PFSK-1 (cell line): ENCODE results near the gene S1PR2.

Experiments used
- FOXP2 ChIP-seq: optimal IDR thresholded peaks from 2 replicates; pipeline ENCODE3; 2011; ENCODE audit warnings: borderline replicate concordance, control low read depth, inconsistent platforms; ENCODE audit not compliant: insufficient read depth; ENCODE audit errors: extremely low read length, extremely low read depth
- POLR2AphosphoS5 ChIP-seq: IDR thresholded peaks from 2 replicates; pipeline ENCODE4 v1.6.1; 2012; ENCODE audit warnings: low read depth, mild to moderate bottlenecking, control low read depth, low read length, moderate library complexity
- REST ChIP-seq, 2 experiments: IDR thresholded peaks; 2 replicates each; pipeline versions ENCODE4 v1.6.1 to v1.8.0; 2011 to 2012; ENCODE audit warnings: low read depth in 2 of 2, low read length in 2 of 2, control low read depth in 1 of 2, inconsistent platforms in 1 of 2, mild to moderate bottlenecking in 1 of 2, moderate library complexity in 1 of 2; ENCODE audit not compliant: insufficient read depth in 1 of 2
- SIN3A ChIP-seq: IDR thresholded peaks from 2 replicates; pipeline ENCODE4 v1.6.1; 2012; ENCODE audit warnings: mild to moderate bottlenecking, low read length, moderate library complexity, borderline replicate concordance; ENCODE audit not compliant: insufficient read depth
- TAF1 ChIP-seq: IDR thresholded peaks from 2 replicates; pipeline ENCODE4 v1.6.1; 2012; ENCODE audit warnings: low read length, control low read depth, borderline replicate concordance; ENCODE audit not compliant: insufficient read depth

Gene S1PR2

GRCh38 chr19:10258080-10258710 is 27.1 kb upstream of the S1PR2 start:
- TF ChIP-seq TAF1 (no peak), SIN3A (no peak), REST (IDR thresholded peaks at IDR 0.05; ENCODE audit: insufficient read depth in 1 of 2, low read depth in 2 of 2, low read length in 2 of 2) (no peak), FOXP2 (no peak), POLR2AphosphoS5 (no peak)

DNA sequence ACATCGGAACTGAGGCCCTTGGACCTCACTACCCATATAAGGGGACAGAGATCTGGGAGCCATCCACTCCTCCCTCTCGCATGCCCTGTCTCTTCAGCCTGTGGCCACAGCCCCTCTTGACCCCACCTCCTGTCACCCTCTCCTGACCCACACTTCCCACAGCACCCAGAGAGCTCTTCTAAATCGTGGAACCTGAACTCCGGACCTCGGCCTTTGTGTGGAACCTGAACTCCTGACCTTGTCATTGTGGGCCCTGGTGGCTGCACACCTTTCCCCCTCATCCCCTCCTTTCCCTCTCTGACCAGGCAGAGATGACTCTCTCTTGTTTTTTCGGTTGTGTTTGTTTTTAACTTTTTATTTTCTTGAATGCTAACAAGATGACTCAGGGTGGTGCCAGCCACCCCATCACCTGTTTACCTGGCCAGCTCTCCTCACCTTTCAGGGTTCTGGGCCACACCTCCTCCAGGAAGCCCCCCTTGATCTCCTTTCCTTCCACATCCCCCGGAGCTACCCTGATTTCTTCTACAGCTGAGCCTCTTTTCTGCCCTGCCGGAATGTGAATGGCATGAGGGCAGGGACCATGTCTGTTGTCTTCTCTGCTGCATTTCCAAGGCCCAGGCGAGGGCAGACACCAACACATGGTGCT is 26.0 kb upstream of the S1PR2 start:
- no peak for TF ChIP-seq SIN3A
- TF ChIP-seq REST (IDR thresholded peaks at IDR 0.05; ENCODE audit: insufficient read depth in 1 of 2, low read depth in 2 of 2, low read length in 2 of 2): no peak
- no peak for TF ChIP-seq POLR2AphosphoS5
- TF ChIP-seq TAF1: no peak
- TF ChIP-seq FOXP2: no peak

DNA sequence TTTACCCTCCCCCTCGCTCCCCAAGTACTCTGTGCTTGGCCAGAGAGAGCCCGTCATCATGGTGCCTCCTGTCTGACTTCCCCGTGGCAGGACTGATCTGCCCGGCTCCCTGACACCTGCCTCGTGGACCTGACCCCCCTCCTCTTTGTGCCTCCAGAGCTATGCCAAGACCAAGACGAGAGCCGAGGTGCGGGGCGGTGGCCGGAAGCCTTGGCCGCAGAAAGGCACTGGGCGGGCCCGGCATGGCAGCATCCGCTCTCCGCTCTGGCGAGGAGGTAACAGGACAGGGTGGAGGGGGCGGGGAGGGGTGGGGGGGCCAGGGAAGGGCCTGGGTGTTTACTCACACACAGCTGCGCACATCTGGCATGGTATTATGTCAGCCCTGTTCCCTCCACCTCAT is 25.4 kb upstream of the S1PR2 start:
- TF ChIP-seq FOXP2: no peak
- no peak for TF ChIP-seq REST (IDR thresholded peaks at IDR 0.05; ENCODE audit: insufficient read depth in 1 of 2, low read depth in 2 of 2, low read length in 2 of 2)
- no peak for TF ChIP-seq POLR2AphosphoS5
- no peak for TF ChIP-seq TAF1
- no peak for TF ChIP-seq SIN3A

DNA sequence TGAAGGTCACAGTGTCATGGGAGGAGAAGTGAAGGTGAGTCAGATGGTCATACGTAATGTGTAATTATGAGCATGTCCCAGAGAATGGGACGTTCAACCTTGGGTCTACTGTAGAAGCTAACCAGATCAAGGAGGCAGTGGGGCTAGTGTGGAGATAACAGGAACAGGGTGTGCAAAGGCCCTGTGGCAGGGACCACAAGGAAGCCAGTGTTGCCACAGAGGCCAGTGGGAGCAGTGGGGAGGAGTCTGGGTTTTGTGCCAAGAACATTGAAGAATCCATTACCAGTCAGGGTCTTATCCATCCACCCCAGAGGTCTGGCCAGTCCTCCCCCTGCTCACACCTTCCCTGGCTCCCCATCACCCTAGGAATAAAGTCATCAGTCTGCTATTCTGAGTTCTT is 24.2 kb upstream of the S1PR2 start:
- no peak for TF ChIP-seq TAF1
- no peak for TF ChIP-seq POLR2AphosphoS5
- TF ChIP-seq SIN3A: no peak
- no peak for TF ChIP-seq REST (IDR thresholded peaks at IDR 0.05; ENCODE audit: insufficient read depth in 1 of 2, low read depth in 2 of 2, low read length in 2 of 2)
- TF ChIP-seq FOXP2: no peak
